ENCODE results near the gene DIPK1A.

The DIPK1A gene

DNA sequence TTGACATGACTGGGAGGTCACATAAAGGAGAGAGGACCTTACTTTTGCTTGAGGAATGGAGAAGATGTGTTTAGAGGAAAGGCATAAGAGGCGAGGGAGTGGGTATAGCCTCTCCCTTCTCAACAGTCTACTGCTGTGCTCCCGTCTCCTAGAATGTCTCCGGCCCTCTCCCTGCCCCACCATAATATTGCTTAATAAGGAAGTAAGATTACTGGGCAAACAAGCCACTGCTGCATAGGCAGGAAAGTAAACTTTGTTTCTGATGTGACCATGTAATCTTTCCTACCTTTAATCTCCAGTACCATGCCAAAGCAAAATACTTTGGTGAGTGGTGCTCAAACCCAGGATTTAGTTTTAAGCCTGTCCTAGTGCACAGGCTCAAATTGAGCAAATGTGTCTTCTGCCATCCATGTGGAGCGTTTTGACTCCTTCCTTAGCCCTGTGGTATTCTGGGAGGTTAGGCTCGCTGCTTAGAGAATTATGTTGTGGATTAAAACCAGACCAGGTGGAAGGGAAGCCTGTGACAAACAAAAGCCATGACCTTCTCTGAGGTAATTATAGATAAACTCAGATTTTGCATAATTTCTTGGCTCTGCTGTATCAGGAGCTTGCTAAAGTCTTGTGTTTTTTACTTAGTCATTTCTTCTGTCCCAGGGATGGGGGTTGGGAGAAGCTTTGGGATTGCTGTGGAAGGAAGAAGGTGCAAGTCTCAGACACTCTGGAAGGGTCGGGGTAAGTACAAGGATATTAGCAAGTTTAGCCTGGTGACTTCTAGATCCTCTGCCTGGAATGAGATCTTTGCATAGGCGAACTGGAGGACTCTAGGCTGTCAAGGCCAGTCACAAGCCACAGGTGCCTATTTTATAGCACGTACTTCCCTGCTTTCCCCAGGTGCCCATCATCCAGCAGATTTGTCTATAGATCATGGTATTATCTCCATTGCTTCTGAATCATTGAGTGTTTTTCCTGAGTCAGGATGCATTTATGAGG, 34.5 kb upstream of the DIPK1A start:
- Mint-ChIP-seq H3K4me1 (peaks cover 20% of the 10 kb centered on the region), H3K36me3 (ENCODE audit: low read depth) (no peaks in the 10 kb centered on the region), H3K27ac (no peak overlapping the region), H3K27me3 (ENCODE audit: low read depth, poor library complexity) (peaks cover 11% of the 10 kb centered on the region), H3K9me3 (no peaks in the 10 kb centered on the region), H3K4me3 (no peak overlapping the region)
- TF ChIP-seq, protein P1, sequence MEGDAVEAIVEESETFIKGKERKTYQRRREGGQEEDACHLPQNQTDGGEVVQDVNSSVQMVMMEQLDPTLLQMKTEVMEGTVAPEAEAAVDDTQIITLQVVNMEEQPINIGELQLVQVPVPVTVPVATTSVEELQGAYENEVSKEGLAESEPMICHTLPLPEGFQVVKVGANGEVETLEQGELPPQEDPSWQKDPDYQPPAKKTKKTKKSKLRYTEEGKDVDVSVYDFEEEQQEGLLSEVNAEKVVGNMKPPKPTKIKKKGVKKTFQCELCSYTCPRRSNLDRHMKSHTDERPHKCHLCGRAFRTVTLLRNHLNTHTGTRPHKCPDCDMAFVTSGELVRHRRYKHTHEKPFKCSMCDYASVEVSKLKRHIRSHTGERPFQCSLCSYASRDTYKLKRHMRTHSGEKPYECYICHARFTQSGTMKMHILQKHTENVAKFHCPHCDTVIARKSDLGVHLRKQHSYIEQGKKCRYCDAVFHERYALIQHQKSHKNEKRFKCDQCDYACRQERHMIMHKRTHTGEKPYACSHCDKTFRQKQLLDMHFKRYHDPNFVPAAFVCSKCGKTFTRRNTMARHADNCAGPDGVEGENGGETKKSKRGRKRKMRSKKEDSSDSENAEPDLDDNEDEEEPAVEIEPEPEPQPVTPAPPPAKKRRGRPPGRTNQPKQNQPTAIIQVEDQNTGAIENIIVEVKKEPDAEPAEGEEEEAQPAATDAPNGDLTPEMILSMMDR (IDR thresholded peaks at IDR 0.05), result no peak
- no peak for DNase-seq

DNA sequence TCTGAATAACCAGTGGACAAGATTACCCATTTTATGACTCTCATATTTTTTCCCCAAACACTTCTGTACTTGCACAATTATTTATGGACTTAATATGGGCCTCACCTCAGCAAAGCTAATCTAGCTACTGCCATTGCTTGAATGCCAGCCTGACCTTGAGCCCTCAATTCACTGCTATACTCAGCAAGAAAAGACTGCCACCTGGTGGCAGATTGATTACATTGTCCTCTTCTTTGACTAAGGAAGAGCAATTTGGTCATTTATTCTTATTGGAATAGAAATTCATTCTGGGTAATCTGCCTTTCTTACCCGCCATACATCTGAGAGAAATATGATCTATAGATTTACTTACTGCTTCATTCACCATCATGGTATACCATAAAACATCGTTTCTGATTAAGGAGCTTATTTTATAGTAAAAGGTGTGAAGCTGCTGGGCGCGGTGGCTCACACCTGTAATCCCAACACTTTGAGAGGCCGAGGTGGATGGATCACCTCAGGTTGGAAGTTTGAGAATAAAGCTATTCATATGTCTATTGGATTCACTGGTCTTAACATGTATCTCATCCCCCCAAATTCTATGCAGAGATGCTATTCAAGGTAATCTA, 32.9 kb upstream of the DIPK1A start:
- Mint-ChIP-seq H3K9me3 (no peaks in the 10 kb centered on the region), H3K27me3 (ENCODE audit: low read depth, poor library complexity) (peaks cover 11% of the 10 kb centered on the region), H3K36me3 (ENCODE audit: low read depth) (no peaks in the 10 kb centered on the region), H3K4me1 (peaks cover 12% of the 10 kb centered on the region), H3K27ac (no peak overlapping the region), H3K4me3 (no peak overlapping the region)
- DNase-seq, result peak; percentile 63
- TF ChIP-seq, protein P1 (IDR thresholded peaks at IDR 0.05), result peak; percentile 87

DNA sequence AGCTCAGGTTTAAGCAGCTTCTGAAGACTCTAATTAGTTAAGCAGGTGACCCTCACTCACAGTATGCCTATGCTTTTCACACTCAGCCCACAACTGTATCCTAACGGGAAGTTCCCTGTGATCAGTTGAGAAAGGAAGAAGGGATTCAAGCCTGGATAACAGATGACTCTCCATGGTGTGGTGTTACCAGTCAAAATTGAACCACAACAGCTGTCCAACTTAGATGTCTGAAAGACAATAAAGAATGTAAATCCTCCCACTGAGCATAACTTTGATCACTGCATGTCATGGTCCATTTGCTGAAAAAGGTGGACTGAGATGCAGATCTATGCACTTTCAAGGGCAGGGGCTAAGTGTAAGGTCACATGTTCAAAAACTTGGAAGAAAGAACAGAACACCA, 32.3 kb upstream of the DIPK1A start:
- peaks cover 11% of the 10 kb centered on the region for H3K27me3 Mint-ChIP-seq (ENCODE audit: low read depth, poor library complexity)
- no peak for DNase-seq
- H3K9me3 Mint-ChIP-seq, result no peaks in the 10 kb centered on the region
- no peaks in the 10 kb centered on the region for H3K36me3 Mint-ChIP-seq (ENCODE audit: low read depth)
- H3K27ac Mint-ChIP-seq, result no peak overlapping the region
- TF ChIP-seq, protein P1 (IDR thresholded peaks at IDR 0.05), result no peak
- peaks cover 6% of the 10 kb centered on the region for H3K4me1 Mint-ChIP-seq
- H3K4me3 Mint-ChIP-seq, result no peak overlapping the region

- peaks cover 11% of the 10 kb centered on the region for H3K27me3 Mint-ChIP-seq (ENCODE audit: low read depth, poor library complexity)
- no peak overlapping the region for H3K27ac Mint-ChIP-seq
- DNase-seq, result no peak
- no peak overlapping the region for H3K4me3 Mint-ChIP-seq
- no peaks in the 10 kb centered on the region for H3K9me3 Mint-ChIP-seq
- no peaks in the 10 kb centered on the region for H3K36me3 Mint-ChIP-seq (ENCODE audit: low read depth)
- TF ChIP-seq, protein P1 (IDR thresholded peaks at IDR 0.05), result no peak
- H3K4me1 Mint-ChIP-seq, result peaks cover 3% of the 10 kb centered on the region
Measured at GRCh38 chr1:92992877-92993276, 31.6 kb upstream of the DIPK1A start.

DNA sequence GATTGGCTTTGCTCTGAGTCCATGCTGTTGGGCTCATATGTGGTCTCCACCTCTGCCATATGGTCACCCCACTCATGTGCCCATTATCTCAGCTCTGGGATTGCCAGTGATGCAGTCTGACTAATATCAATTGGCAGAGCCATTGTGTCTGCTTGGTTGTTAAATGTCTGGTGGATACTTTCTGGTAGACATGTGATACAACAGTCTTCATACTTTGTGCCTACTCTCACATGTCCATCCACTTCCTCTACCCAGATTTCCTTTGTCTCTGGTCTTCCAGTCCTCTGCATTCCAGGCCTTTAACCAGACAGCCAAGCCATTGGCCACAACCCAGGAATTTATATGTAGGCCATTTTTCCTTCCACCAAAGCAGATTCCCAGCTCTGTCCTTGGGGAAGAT, 30.8 kb upstream of the DIPK1A start:
- no peaks in the 10 kb centered on the region for H3K9me3 Mint-ChIP-seq
- peaks cover 3% of the 10 kb centered on the region for H3K4me1 Mint-ChIP-seq
- H3K36me3 Mint-ChIP-seq (ENCODE audit: low read depth), result no peaks in the 10 kb centered on the region
- H3K27ac Mint-ChIP-seq, result no peak overlapping the region
- H3K4me3 Mint-ChIP-seq, result no peak overlapping the region
- TF ChIP-seq, protein P1 (IDR thresholded peaks at IDR 0.05), result no peak
- DNase-seq, result no peak
- H3K27me3 Mint-ChIP-seq (ENCODE audit: low read depth, poor library complexity), result peaks cover 11% of the 10 kb centered on the region

Measured in nephron progenitor cell (in vitro differentiated cells).